ENCODE data around the gene SPIN1. TPM values are rescaled to one million over a fixed set of nuclear protein-coding genes. Genes with fewer than 3 reads are reported as not detected.
A peak's percentile ranks its signal among the peaks of the same experiment; 100 is the strongest.

SPIN1 gene
- total and polyA plus RNA-seq, 2 donors (not counting 3 experiments of a cell fraction or from before 2014, with no cell fraction given) = 38.1 to 56.8 TPM

DNA sequence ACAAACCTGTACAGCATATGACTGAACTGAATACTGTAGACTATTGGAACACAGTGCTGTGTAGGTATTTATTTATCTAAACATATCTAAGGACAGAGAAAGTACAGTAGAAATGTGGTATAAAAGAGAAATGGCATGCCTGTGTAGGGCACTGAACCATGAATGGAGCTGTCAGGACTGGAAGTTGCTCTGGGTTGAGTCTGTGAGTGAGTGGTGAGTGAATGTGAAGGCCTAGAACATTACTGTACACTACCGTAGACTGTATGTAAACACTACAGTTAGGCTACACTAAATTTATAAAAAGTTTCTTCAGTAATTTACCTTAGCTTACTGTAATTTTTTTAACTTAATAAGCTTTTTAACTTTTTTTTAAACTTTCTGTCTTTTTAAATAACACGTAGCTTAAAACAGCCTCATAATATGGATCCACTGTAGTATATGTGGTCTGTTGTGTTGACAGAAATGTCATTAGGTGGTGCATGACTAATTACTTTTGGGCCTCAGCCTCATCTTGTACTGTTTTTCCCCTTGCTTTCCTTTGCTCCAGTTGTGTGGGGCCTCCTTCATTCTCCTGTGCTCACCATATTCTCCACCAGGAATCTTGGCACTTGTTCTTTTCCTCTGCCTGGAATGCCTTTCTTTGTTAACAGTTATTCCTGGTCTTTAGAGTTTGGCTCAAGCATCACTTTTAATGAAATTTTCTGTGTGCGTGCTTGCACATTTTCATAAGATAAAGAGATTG is 8.8 kb downstream of the SPIN1 start:
- no peaks in the 10 kb centered on the region for H3K36me3 ChIP-seq (ENCODE audit: control insufficient read depth in 2 of 2, extremely low read depth in 1 of 2, insufficient read depth in 2 of 2, low read length in 2 of 2)
- no peaks in the 10 kb centered on the region for H3K4me1 ChIP-seq (ENCODE audit: control insufficient read depth, extremely low read depth, insufficient read depth, low read length)
- no TSS peak for BruUV-seq (replicated peaks)
- no peak overlapping the region for H3K4me3 ChIP-seq (replicated peaks in 1 of 3; ENCODE audit: insufficient read depth in 1 of 3, low read depth in 1 of 3, low read length in 3 of 3)
- TF ChIP-seq, protein P1, sequence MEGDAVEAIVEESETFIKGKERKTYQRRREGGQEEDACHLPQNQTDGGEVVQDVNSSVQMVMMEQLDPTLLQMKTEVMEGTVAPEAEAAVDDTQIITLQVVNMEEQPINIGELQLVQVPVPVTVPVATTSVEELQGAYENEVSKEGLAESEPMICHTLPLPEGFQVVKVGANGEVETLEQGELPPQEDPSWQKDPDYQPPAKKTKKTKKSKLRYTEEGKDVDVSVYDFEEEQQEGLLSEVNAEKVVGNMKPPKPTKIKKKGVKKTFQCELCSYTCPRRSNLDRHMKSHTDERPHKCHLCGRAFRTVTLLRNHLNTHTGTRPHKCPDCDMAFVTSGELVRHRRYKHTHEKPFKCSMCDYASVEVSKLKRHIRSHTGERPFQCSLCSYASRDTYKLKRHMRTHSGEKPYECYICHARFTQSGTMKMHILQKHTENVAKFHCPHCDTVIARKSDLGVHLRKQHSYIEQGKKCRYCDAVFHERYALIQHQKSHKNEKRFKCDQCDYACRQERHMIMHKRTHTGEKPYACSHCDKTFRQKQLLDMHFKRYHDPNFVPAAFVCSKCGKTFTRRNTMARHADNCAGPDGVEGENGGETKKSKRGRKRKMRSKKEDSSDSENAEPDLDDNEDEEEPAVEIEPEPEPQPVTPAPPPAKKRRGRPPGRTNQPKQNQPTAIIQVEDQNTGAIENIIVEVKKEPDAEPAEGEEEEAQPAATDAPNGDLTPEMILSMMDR (IDR thresholded peaks at IDR 0.05; ENCODE audit: extremely low read depth in 1 of 2, insufficient read depth in 1 of 2, low read depth in 1 of 2, low read length in 2 of 2) = no peak
- no peak for TF ChIP-seq FOS (IDR thresholded peaks at IDR 0.05; ENCODE audit: borderline replicate concordance, insufficient read depth, low read length)
- no peak for TF ChIP-seq JUN (IDR thresholded peaks at IDR 0.05; ENCODE audit: borderline replicate concordance, insufficient read depth, insufficient read length, low read depth)
- TF ChIP-seq, protein P2, sequence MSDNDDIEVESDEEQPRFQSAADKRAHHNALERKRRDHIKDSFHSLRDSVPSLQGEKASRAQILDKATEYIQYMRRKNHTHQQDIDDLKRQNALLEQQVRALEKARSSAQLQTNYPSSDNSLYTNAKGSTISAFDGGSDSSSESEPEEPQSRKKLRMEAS (IDR thresholded peaks at IDR 0.05; ENCODE audit: insufficient read depth, insufficient read length) = no peak
- no peak for TF ChIP-seq POLR2AphosphoS5 (IDR thresholded peaks at IDR 0.05; ENCODE audit: insufficient read depth, low read depth, low read length)
- no peak for TF ChIP-seq GATA2 (IDR thresholded peaks at IDR 0.05; ENCODE audit: insufficient read depth, insufficient read length, low read depth, low read length)
- no peak for TF ChIP-seq EZH2 (IDR thresholded peaks at IDR 0.05; ENCODE audit: borderline replicate concordance, low read depth, low read length, severe bottlenecking)
- no peak for TF ChIP-seq MYC (IDR thresholded peaks at IDR 0.05; ENCODE audit: low read depth, low read length)
- TF ChIP-seq POLR2A (IDR thresholded peaks at IDR 0.05; ENCODE audit: low read depth, low read length) = no peak
- intact Hi-C loops (cut with micrococcal nuclease) (no loop called here), dilution Hi-C loops (cut with MboI; ENCODE audit: extremely low pct_ligation_motif_present, low sequenced_read_pairs) (no loop called here)
- DNase-seq (ENCODE audit: low read depth, low spot score) (peak; percentile 53), FAIRE-seq (no peak)
- no peak overlapping the region for H3K27ac ChIP-seq (ENCODE audit: insufficient read depth, low read depth, low read length)
- no peaks in the 10 kb centered on the region for H3K9me3 ChIP-seq (replicated peaks; ENCODE audit: control insufficient read depth, insufficient read depth, low read length)
- H4K20me1 ChIP-seq (replicated peaks; ENCODE audit: control insufficient read depth, extremely low read depth, insufficient read depth, low read length) = peaks cover 6% of the 10 kb centered on the region
- no peak overlapping the region for H3K9ac ChIP-seq (replicated peaks; ENCODE audit: extremely low read depth, insufficient read depth, low read length)
- H3K27me3 ChIP-seq (ENCODE audit: control insufficient read depth in 2 of 2, insufficient read depth in 2 of 2, low read length in 2 of 2) = no peaks in the 10 kb centered on the region
- H3K4me2 ChIP-seq (ENCODE audit: insufficient read depth, low read length) = no peak overlapping the region
- POLR2A ChIA-PET = no interaction called here
- H3K79me2 ChIP-seq (ENCODE audit: control insufficient read depth, insufficient read depth, low read length) = peaks cover 93% of the 10 kb centered on the region
- no peak overlapping the region for H2AFZ ChIP-seq (ENCODE audit: low read depth, low read length)
- no peaks in the 10 kb centered on the region for H3K9me1 ChIP-seq (replicated peaks; ENCODE audit: control insufficient read depth, extremely low read depth, insufficient read depth, low read length)
- CTCF ChIA-PET = interaction anchor here (1.4 kb wide), 1 partner anchor 29 kb away, joined by 3 read pairs; no protein-coding TSS in a partner anchor
